Cardiac septum (tissue), 1 donor: ENCODE results near the gene CLIP1. TPM values are rescaled to one million over a fixed set of nuclear protein-coding genes. Genes with fewer than 3 reads are reported as not detected.
"Not testable (repeated sequence)": the region's sequence is repeated elsewhere in the genome, so short reads cannot be mapped to it uniquely, and the experiment has no call there.

Experiments
- DNase-seq: peaks from one replicate; pipeline ENCODE4 v3.0.0-alpha.2; 2020; ENCODE audit warnings: low spot score
- intact Hi-C: fragments of 100-400 bp; cut with DNase I; formaldehyde crosslinking; loops from one replicate; pipeline ENCODE4 v1.14.0; 2022
- total RNA-seq: library from RNA; stranded (reverse); fragmentation: NEBNext Ultra II Directional; extraction: Animal tissue kit (Norgen Biotek cat#: 25700); gene quantifications from one replicate; pipeline ENCODE4 v1.2.1, GENCODE V29; 2021
- donor health status: DM: no; HTN: no; CAD: no.

Gene CLIP1
- total RNA-seq, 1 donor from 2014 or later: 107 TPM

DNA sequence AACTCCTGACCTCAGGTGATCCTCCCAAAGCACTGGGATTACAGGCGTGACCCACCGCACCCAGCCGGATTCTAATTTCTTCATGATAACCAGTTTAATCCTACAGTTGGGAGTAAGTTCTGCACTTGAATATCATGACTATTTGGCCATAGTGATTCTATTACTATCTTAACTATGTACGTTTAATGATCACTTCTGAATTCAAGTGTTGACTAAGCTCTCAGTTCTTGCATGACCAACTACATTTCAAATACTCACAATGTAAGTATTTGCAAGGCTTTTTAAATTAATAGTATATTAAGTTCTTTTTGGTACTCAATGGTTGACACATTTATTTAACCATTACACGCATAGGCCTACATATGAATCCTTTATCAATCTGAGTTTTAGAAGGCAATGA lies 138.8 kb downstream of the CLIP1 start:
- intact Hi-C loops: no loop called here
- no peak for DNase-seq

DNA sequence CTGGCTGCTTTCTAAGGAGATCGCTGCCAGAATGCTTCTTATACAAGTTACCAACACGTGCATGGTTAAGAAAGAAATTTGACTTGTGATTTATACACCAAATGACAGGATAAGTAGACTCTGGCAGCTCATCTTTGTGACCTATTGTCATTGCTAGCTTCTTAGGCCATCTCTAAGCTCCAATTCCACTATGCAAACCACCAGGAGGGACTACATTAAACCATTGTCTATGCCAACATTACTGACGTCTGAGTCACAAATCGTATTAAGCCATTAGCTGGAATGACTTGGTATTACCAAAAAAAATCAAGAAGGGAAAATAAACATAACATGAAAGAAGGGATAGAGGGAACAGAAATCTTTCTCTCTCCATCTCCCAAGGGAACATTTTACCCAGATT lies 140.4 kb downstream of the CLIP1 start:
- intact Hi-C loops: no loop called here
- DNase-seq: no peak

DNA sequence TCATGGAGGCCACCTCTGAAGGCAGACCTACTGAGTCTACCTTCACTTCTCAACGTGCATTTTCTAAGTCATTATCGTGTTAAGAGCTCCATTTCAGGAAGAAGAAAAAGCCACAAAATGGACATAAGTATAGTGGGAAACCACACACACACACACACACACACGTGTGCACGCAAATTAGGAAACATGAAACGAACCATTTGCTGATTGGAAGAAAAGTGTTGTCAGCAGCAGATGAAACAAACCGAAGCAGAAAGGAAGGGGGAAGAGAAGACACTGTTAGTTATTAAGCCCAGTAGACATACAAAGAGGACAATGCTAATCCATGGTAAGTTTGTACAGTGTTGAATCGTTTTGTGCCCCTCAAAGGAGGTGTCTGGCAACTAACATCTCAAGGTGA lies 146.2 kb downstream of the CLIP1 start:
- intact Hi-C loops: no loop called here
- DNase-seq: no peak

DNA sequence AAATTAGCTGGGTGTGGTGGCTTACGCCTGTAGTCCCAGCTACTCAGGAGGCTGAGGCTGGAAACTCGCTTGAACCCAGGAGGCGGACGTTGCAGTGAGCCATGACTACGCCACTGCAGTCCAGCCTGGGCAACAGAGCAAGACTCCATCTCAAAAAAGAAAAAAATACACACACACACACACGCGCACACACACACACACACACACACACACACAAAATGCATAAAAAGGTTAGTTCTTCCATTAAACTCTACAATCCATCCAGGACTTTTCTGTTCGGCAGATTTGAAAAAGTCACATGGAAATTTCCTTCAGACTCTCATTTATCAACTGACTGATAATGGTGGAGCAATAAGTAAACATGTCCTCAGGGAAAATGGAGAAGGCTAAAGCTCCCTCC lies 147.0 kb downstream of the CLIP1 start:
- DNase-seq: no peak
- intact Hi-C loops: no loop called here

DNA sequence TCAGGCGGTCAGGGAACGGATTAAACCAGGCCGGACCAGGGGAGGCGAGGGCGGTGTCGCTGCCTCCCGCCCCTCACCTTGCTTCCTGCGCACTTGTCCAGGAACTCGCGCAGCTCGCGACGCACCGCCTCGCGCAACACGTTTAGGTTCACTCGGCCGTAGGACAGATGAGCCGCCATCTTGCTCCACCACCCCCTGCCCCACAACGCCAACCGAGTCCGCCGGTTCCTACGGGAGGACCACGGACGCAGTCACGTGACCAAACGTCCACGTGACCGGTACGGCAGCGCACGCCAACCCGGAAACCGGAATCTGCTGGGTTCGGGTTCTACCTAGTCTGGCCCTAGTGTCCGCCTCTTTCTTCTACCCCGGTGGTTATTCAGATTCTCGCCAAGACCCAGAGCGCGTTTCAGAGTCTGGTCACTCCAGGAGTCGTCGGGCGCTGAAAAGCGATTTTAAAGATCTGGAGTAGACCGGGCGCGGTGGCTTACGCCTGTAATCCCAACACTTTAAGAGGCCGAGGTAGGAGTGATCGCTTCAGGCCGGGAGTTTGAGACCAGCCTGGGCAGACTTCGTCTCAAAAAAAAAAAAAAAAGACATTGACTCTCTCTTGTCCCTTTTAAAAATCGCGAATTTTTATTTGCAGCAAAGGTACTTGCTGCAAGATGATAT lies 156.1 kb downstream of the CLIP1 start, which contains the start of gene VPS33A:
TSS of gene VPS33A (minus strand) at position 265 of the 672 bp plus-strand sequence. CDS start at position 179, 86 bp downstream.
- peak; percentile 96 for DNase-seq

DNA sequence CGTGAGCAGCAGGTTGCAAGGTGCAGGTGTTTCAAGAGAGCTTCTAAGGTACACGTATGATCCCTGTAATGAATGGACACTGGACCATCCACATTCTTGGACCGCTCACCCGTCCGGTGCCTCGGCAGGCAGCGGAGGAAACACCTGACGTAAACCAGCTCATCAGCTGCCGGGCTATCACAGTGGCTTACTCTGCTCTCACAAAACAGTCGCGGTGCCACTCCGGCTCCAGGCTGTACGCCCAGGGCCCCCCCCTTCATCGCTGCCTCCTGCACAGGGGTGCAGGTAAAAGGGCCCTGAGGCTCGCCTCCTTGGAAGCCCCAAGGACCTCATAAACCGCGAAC lies 156.6 kb downstream of the CLIP1 start:
- intact Hi-C loops: loop anchor here (5.0 kb wide), 1 partner anchor 39 kb away; the partner anchor contains the start of gene DIABLO
- peak; percentile 77 for DNase-seq

More for the DNA sequence above, 156.1 kb downstream of the CLIP1 start, which contains the start of gene VPS33A:
- intact Hi-C loops: loop anchor here (5.0 kb wide), 1 partner anchor 39 kb away; the partner anchor contains the start of gene DIABLO

DNA sequence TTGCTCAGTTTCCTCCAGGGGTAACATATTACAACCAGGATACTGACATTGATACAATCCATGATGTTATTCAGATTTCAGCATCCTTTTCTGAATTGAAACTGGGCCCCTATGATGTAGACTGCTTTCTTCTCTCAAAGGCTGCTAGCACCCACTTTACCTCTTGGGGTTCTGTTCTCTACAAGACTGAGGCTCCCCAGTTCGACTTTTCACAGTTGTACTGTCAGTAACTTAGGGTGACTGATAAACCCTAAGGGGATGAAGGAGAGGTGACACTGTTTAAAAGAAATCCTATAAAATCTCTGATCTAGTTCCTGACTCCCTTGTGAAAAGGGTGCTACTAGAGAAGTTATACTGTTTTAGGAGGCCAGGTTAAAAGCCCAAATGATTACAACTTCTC lies 157.0 kb downstream of the CLIP1 start:
- intact Hi-C loops: loop anchor here (5.0 kb wide), 1 partner anchor 38 kb away; the partner anchor contains the start of gene DIABLO

DNA sequence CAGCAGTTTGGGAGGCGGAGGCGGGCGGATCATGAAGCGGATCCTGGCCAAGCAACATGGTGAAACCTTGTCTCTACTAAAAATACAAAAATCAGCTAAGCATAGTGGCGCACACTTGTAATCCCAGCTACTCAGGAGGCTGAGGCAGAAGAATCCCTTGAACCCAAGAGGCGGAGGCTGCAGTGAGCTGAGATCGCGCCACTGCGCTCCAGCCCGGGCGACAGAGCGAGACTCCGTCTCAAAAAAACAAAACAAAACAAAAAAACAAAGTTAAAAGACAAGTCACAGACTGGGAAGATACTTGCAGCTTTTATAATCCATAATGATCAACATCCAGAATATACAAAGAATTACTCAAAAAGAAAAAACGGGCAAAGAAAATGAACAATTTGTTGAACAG lies 161.7 kb downstream of the CLIP1 start:
- DNase-seq, intact Hi-C loops: not testable (repeated sequence)

More for the DNA sequence above, 157.0 kb downstream of the CLIP1 start:
- DNase-seq: no peak

DNA sequence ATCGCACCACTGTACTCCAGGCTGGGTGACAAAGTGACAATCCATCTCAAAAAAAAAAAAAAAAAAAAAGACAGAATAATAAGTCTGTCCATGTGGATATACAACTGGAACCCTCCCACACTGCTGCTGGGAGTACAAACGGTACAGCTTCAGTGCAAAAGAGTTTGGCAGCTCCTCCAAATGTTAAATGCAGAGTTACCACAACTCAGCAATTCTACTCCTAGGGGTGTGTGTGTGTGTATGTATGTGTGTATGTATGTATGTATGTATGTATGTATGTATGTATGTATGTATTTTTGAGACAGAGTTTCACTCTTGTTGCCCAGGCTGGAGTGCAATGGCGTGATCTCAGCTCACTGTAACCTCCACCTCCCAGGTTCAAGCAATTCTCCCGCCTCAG lies 163.5 kb downstream of the CLIP1 start:
- intact Hi-C loops: not testable (repeated sequence)

DNA sequence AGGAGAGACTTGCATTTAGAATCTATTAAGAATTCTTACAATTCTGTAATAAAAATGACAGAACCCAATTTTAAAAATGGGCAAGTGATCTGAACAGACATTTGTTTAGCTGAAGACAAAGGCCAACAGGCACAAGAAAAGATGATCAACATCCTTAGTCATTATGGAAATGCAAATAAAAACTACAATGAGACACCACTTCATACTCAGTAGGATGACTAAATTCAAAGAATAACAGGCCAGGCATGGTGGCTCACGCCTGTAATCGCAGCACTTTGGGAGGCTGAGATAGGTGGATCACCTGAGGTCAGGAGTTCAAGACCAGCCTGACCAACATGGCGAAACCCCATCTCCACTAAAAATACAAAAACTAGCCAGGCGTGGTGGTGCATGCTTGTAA lies 164.0 kb downstream of the CLIP1 start:
- DNase-seq, intact Hi-C loops: not testable (repeated sequence)

More for the DNA sequence above, 163.5 kb downstream of the CLIP1 start:
- DNase-seq: not testable (repeated sequence)

DNA sequence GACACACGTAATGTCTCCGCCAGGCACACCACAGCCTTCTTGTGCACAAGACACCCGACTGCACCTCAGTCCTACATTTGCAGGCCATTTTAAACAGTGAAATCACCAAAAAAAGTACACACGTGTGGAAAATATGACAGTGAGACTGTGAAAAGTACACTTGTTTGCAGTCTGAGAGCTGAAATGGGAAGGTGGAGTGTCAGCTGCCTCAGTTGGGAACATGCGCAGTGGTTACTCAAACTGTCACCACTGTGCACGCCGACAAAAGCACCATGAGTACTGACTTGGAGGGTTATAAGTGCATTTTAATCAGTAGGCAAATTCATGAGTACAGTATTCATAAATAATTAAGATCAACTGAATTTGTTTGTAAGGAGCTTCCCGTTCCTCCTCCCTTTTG lies 171.9 kb downstream of the CLIP1 start:
- intact Hi-C loops: no loop called here
- DNase-seq: no peak

DNA sequence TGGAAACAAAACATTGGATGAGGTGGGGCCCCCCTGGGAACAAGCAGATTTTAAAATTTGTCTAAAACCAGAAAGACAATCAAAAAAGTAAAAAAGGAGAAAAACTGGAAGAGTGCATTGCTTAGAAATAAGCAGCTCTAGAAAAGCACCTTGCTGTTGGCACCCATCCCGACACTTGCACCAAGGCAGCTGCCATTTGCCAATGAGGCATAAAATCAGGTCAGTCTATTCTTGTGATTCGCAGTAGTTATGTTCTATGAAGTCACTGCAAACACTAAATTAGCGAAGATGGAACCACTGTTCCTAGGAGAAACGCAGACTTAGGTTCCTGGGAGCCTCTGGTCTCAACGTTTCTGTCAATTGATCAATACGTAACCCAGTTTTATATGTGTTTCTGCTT lies 172.4 kb downstream of the CLIP1 start:
- no peak for DNase-seq
- intact Hi-C loops: no loop called here

DNA sequence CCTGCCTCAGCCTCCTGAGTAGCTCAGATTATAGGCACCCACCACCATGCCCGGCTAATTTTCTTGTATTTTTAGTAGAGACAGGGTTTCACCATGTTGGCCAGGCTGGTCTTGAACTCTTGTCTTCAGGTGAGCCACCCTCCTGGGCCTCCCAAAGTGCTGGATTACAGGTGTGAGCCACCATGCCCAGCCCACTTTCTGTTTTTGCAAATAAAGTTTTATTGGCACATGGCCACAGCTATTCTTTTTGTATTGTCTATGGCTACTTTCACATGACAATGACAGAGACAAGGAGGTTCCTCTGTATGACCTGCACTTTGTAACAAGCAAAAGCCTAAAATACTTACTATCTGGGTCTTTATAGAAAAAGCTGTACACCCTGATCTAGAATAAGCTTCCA lies 176.9 kb downstream of the CLIP1 start:
- intact Hi-C loops: no loop called here
- no peak for DNase-seq

DNA sequence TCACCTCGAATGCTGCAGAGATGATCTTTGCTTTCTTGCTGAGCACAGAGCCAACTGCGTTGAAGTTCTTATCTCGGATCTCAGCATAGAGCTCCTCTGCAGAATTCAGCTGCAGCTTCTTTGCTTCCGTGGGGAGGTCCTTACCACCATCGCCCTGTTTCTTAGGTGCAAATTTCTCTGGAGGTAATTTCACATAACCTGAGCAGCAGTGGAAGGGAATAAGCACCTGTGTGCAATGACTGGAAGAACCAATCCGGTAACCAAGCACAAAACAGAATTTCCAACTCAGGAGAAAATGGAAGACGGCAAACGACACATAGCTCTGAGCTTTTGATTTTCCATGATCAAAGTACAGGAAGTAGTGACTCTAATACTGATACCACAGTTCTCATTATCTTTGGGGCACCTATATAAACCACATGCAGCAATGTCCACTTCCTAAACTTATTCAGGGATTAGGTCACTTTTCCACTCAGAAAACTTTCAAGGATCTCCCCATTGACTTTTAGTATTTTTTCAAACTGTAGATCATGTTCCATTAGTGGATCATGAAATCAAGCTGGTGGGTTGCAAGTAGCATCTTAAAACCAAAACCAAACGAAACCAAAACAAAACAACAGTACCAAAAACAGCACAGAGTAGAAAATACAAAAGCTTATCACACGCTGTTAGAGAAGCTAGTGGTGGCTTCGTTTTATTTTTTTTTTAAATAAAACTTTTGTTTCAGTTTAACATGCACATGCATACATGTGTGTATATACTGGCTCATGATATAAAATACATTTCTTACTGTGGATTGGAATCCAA lies 177.7 kb downstream of the CLIP1 start:
- intact Hi-C loops: no loop called here
- no peak for DNase-seq

DNA sequence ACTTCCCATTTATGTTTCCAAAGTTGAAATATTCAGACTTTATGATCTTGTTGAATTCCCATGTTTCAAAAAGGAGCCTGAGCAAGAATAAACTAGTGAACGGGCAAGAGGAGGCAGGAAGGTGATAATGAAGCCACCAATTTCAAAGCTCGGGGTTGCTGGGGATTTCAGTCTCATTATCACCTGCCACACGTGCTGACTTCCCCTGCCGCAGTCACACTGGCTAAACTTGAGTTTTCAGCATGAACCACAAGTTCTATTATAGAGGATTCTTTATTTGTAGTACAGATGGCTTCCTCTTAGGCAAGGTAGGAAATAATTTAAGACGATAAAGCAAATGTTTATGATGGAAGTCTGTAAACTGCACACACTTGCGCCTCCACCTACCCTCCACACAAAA lies 178.5 kb downstream of the CLIP1 start:
- no peak for DNase-seq
- intact Hi-C loops: no loop called here

DNA sequence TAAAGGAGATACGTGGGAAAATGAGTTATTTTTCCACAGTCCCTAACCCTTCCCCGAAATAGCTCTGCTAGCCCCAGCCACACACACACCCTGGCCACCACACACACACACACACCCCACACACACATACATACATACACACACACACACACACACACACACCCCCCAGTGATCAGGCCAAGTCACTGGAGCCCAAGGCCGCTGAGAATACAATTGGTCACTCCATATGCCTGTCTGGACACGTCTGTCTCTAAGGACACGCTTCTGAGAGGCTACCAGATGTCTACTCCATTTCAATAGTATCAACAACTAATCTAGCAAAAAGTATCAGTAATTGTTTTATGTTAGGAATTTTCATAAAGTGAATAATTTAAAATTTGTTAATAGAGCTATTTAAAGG lies 183.6 kb downstream of the CLIP1 start:
- DNase-seq: no peak
- intact Hi-C loops: no loop called here

DNA sequence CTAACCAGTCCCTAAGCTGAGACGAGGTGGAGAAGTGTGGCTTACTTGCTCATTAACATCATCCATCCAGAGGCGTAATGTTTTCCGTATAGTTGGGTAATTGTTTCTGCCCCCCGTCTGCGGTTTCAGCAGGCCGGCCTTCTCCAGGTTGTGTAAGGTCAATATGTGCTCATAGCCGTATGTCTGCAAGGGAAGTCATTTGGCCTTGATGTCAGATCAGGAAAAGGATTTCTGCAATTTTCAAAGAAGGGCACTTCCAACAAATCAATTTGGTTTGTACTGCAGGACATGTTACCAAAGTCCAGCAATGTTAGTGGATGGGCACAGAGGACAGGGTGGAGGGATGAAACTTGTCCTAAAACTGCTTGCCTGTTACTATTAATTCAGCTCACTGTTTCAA lies 186.7 kb downstream of the CLIP1 start:
- no peak for DNase-seq
- intact Hi-C loops: no loop called here

DNA sequence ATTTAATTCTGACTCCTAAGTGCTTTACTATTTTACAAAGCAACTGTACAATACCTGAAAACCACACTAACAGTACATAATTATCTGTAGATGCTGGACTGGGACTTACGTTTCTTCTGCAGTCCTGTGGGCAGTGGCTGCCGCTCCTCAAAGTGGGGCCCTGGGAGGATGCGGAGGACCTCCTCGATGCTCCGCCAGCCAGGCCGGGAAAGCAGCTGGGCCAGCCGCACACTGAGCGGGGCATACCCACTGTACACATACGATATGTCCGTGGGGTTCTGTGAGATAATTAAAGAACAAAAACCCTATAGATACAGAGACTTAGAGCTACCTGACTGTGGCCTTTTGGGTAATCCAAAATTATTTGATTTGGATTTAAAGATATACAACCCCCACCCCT lies 189.8 kb downstream of the CLIP1 start:
- no peak for DNase-seq
- intact Hi-C loops: no loop called here

DNA sequence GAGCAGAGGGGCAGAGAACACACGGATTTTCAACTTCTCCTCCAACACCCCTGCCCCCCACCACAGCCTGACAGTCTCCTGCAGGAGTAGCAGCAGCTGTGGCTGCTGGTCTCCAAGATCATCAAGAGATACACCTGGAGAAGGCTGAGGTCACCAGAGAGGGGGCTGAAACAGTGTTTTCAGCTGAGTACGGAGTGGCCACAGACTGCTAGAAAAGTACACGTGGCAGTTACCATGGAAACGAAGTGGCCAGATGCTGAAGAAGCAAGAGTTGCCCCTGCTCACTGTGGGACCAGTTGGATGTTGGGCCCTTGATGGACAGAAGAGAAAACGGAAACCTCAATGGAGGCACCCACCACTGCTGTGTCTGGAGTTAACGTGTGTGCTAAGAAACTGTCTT lies 191.7 kb downstream of the CLIP1 start:
- intact Hi-C loops: no loop called here
- DNase-seq: no peak

DNA sequence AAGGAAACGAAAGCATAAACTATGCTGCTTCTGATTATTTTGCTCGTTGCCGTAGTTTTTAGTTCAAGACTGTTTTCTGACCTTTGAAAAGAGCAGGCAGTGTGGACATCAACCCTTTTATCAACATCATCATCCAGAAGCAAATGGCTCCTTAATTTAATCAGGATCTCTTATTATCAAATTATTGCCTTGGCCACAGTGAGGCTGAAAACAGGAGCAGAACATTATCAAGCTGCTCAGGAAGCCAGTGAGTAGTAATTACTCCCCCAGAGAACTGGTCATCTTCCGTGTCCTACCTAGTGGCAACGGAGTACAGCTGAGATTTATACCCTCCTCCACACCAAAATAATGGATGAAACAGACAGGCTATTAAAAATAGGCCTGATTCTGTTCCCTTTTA lies 194.4 kb downstream of the CLIP1 start:
- intact Hi-C loops: loop anchor here (5.0 to 10.0 kb wide), 2 partner anchors 39 to 173 kb away; partner anchors contain the start of gene VPS33A
- DNase-seq: no peak

DNA sequence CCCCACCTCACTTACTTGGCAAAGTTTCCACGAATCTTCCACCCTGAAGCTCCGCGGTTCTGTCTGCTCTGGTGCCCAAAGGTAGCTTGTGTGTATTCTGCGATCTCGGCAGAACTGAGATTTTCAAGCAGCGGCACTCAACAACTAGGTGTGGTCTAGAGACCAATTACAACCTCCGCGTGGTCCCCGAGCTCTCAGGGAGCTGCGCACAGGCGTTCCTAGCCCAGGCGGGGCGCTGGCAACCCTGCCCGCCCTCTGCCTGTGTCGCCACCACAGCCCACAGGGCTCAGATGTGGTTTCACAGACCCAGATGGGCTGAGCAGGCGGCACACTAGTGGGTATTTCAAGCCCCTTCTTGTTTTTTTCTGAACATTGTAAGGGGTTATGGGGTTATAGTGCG lies 195.1 kb downstream of the CLIP1 start:
- intact Hi-C loops: loop anchor here (5.0 to 10.0 kb wide), 2 partner anchors 40 to 173 kb away; partner anchors contain the start of gene VPS33A
- DNase-seq: no peak
